OCI-LY3 (cell line): ENCODE results near the gene TACC3.
A peak's percentile ranks its signal among the peaks of the same experiment; 100 is the strongest.

Experiments used
- EZH2phosphoT487 ChIP-seq: fragments of 200-600 bp; shearing (Covaris generic); IDR thresholded peaks from 2 replicates; pipeline ENCODE4 v1.6.1; 2018; ENCODE audit warnings: antibody characterized with exemption, mixed run types, low read depth
- TF ChIP-seq, protein P1 (sequence below): fragments of 200-600, 300-600 bp; sonication (generic); IDR thresholded peaks from 2 replicates; pipeline ENCODE4 v1.5.1; 2014; ENCODE audit warnings: antibody characterized with exemption, low read length, low read depth

DNA sequence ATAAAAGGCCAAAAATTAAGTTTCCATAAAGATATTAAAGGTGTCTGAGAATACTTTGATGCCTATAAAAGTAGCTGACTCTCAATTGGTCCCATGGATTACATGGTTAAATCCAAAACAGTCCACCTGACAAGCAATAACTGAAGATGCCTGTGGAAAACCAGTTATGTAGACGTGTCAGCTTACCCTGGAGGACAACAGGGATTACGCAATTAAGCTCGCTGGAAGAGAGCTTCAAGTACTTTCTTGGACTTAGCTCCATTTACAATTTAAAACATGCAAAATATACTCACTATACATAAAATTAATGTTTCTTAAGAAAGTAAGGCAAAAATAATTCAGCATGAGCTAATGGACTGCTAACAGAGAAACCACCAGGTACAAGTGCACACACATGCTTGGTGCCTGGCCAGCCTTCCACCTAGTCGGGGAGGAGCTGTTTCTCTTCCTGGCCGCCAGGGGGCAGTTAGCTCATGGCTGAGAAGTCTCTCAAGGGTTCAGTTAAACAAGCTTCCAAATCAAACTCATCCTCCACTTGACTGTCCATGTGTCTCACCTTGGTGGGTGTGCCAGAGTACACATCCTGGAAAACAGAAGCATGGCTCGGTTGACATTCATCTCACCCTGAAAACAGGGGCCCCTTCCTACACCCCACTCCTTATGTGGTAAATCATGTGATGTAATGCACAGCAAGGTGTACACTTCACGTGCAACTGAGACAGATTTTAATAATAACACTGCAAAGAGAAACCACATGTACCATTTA lies 28.0 kb upstream of the TACC3 start:
- TF ChIP-seq, protein P1, sequence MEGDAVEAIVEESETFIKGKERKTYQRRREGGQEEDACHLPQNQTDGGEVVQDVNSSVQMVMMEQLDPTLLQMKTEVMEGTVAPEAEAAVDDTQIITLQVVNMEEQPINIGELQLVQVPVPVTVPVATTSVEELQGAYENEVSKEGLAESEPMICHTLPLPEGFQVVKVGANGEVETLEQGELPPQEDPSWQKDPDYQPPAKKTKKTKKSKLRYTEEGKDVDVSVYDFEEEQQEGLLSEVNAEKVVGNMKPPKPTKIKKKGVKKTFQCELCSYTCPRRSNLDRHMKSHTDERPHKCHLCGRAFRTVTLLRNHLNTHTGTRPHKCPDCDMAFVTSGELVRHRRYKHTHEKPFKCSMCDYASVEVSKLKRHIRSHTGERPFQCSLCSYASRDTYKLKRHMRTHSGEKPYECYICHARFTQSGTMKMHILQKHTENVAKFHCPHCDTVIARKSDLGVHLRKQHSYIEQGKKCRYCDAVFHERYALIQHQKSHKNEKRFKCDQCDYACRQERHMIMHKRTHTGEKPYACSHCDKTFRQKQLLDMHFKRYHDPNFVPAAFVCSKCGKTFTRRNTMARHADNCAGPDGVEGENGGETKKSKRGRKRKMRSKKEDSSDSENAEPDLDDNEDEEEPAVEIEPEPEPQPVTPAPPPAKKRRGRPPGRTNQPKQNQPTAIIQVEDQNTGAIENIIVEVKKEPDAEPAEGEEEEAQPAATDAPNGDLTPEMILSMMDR = peak; percentile 87
- TF ChIP-seq EZH2phosphoT487 = no peak
